Stimulated activated CD8-positive, alpha-beta memory T cell treated with anti-CD3 and anti-CD28 coated beads, Interleukin-2, amount 100 ng/mL, for 48 hours (primary cell): ENCODE measurements around the gene CDC42SE2.

Source experiments
- DNase-seq, 2 donors: peaks; one replicate each; pipeline ENCODE4 v3.0.0-alpha.2; 2020; ENCODE audit warnings: low read depth in 2 of 2

Gene CDC42SE2, protein sequence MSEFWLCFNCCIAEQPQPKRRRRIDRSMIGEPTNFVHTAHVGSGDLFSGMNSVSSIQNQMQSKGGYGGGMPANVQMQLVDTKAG

DNA sequence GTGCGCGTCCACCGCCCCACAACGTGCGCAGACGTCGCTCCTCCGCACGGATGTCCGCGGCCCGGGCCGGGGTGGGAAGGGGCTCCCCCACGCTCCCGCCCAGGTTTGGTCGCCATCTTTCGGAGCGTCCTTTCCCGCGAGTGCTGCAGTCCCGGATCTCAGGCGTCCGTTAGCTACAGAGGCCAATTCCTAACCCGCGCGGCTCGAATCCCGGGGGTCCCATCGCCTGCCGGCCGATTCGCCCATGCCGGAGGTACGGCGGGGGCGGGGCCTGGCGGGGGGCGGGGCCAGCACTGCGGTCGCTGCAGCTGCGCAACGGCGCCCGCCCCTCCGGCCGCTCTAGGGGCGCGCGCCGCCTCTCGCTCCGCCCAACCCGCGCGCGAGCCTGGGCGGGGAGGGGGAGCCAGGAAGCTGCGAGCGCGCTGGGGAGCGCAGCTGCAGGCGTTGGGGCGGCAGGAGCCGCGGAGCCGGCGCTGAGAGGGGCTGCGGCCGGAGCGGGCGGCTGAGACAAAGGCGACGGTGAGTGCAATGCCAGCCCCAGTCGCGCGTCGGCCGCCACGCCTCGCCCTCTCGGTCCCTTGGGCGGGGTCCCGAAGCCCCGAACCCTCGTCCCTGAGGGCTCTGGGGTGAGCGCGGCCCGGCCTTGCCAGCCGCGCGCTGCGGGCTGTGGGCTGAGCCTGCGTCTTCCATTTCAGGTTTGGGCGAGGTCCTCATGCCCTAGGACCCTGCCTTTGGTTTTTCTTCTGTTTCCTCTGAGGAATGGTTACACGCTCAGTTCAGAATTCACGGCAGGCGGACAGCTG, at the start of gene CDC42SE2:
Gene CDC42SE2 (plus strand): TSS at position 406 of the 803 bp plus-strand sequence. CDS start 95,441 bp downstream, outside the sequence.
- peak; percentile 73 to 83 for DNase-seq

DNA sequence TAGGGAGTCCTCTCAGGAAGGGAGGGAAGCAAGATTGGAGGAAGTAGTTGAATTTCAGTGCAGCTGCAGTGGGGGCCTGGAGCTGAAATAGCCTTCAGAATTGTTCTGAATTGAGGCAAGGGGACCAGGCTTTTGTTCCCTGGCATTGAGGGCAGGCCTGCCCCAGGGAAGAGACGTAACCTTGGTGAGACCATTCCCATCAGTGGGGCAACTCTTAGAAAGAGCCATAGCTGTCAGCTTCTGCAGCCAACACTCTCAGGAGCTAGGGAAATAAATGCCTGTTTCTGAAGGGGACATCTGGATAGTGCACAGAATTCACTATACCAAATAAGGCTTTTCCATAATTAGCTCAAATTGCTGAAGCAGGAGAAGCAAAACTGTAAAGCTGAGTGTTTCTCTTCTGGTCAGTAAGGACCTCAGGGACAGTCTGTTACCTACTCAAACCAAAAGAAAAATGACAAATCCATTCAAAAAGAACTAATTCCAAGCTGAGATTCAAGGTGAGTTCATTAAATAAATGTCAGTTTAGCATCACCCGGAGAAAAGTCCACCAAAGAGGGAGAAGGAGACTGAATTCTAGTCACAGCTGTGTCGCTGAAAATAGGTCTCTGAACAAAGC, 49.1 kb upstream of the CDC42SE2 start:
- DNase-seq, result no peak

DNA sequence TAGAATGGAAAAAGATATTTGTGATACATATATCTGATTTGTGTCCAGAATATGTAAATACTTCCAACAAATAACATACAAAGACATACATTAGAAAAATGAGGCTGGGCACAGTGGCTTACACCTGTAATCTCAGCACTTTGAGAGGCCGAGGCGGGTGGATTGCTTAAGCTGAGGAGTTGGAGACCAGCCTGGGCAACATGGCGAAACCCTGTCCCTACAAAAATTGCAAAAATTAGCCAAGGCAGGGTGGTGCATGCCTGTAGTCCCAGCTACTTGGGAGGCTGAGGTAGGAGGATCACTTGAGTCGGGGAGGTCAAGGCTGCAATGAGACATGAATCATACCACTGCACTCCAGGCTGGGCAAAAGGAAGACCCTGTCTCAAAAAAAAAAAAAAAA, 46.1 kb upstream of the CDC42SE2 start:
- no peak for DNase-seq

DNA sequence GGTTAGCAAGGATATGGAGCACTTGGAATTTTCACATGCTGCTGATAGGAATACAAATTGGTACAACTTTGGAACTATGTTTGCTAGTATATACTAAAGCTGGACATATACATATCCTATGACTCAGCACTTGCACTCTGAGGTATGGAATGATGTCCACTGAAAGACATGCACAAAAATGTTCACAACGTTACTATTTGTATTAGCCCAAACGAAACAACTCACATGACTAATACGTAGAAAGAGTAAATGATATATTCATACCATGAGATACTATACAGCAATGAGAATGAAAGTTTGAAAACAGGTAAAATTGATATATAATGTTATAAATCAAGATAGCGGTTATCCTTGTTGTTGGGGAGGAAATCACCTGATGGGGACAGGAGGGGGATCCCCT, 45.5 kb upstream of the CDC42SE2 start:
- DNase-seq, result no peak

DNA sequence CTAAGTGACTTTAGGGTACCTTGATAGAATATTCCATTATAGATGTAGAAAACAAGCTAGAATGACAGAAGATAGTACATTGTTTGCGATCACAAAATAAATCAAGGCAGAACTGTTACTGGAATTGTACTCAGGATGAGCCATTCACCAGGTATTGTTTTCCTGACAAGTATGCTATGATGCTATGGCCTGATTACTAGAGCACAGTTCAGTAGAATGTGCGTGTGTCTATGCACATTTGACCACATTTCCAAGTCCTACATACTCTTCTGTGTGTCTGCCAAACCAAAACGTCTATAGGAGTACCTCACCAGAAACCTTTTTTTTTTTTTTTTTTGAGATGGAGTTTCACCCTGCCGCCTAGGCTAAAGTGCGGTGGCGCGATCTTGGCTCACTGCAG, 43.3 kb upstream of the CDC42SE2 start:
- no peak for DNase-seq

DNA sequence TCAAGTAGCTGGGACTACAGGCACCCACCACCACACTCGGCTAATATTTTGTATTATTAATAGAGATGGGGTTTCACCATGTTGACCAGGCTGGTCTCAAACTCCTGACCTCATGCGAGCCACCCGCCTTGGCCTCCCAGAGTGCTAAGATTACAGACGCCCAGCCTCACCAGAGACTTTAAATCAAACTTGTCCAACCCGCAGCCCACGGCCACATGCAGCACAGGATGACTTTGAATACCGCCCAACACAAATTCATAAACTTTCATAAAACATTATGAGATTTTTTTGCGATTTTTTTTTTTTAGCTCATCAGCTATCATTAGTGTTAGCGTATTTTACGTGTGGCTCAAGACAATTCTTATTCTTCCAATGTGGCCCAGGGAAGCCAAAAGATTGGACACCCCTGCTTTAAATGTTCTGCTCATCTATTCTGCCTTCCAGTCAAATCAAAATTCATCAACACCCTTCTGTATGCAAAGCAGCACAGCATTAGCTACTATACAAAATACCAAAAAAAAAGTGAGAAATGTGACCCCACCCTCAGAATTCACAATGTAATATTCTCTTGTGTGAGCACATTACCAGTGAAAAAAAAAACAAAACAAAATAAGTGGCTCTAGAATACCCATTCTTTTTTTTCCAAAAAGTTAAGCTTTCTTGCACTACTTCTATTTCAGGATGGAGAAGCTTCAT, 42.7 kb upstream of the CDC42SE2 start:
- DNase-seq, result no peak

DNA sequence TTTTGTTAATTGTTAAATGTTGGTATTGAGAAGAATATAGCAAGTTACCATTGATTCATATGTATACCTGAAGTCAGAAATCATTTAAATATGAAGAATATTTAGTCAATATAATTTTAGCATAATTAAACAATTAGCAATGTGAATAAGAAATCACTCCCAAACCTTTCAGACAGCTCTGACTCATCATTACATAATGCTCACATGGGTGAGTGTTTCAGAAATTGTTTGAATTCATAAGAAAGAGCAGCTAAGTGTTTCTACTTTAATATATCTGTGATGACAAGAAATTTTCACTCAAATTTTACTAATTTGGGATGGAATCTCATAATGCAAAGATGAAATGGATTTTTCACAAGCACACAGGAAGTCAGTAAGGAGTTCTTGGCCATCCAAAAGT, 42.0 kb upstream of the CDC42SE2 start:
- DNase-seq, result no peak

DNA sequence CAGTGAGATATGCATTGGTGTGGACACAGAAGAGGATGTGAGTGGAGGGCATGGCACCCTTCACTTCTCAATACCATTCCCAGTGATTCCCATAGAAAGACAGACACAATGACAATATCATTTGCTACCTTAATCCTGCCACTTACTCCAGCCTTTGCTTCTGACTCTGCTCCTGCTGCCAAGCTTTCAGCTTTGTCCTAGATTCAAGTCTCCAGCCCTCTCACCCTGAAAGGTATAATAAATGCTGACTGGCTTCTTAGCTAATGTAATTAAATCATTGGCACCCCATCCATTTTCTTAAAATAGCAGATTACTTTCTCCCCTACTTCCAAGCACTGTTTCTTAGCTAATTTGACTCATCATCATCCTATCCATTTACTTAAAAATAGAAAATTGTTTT, 41.1 kb upstream of the CDC42SE2 start:
- no peak for DNase-seq

DNA sequence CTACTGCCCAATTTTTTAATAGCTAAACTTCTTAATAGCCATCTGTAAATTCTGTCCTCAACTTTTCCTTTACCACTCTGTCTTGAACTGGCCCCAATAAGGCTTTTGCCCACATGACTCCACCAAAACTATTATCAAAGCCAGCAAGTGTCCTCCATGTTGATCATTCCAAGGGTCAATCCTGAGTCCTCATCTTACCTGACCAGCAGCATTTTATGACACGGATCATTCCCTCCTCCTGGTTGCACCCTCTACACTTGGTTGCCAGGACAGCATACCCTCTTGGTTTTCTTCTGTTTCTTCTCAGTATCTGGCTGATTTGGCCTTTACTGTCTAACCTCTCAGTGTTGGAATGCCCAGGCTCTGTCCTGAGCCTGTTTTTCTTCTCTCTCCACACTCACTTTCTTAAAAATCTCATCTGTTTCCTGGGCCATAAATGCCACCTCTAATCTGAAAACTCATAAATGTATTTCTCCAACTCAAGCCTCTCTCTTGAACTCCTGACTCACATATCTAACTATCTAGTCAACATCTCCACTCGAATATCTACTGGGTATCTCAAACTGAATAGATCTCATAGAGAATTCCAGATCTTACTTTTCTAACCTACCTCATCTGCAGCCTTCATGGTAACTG, 40.0 kb upstream of the CDC42SE2 start:
- DNase-seq, result no peak

DNA sequence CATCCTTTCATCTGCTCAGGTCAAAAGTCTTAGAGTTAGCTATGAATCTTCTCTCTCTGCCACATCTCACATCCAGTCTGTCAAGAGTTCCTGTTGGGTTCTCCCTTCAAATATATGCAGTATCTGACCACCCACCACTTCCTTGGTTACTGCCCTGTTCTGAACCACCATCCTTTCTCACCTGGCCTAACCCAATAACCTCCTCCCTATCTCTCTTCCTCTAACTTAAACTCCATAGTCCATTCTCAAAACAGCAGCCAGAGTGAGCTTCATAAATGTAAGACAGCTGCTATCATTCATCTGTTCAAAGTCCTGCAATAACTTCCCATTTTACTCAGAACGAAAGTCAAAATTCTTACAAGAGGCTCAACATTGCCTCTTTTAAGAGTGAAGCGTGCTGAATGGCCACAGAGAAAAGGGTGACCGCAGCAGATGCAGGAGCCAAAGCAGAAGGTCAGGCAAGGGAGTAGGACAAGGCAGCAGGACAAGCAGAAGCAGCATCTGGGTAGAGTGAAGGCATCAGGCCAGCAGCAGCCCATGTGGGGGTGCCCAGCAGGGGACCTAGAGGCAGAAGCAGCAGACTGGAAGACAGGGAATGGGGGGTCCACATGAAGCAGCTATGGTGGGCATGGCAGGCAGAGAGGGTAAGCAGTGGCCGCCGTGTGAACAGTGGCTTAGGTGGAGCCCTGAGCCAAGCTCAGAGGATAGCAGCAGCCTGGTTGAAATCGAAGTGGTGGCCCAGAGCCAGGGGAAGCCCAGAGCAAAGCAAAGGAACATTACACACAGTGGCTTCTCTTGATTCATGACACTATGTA, 39.3 kb upstream of the CDC42SE2 start:
- no peak for DNase-seq

DNA sequence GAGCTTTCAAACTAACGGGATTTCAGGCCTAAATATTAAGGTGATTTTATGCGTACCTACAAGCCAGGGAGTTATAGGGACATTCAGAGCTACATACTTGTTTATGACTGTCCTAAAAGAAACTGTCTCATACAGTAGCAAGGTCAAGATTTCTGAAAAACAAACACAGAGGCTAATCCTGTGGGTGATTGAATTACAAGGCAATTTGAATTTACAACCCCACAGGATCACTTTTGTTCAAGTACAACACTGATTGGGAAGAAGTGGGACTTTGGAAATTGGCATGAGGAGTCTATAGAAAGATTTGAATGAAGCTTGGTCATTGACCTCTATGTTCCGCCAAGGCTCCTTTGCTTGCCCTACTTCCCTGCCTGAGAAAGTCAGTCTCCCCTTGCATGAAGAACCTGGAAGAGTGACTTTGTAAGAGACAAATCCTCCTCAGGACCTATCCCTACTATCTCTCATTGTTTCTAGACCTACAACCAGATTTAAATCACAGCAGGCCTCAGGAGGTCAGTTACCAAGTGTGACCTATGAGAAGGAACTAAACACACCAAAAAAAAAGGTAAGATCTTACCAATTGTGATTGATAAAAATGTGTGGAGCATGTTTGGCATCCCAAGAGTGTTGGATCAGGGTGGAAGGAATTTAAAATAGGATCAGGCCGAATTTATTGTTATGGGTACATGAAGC, 38.4 kb upstream of the CDC42SE2 start:
- DNase-seq, result no peak

DNA sequence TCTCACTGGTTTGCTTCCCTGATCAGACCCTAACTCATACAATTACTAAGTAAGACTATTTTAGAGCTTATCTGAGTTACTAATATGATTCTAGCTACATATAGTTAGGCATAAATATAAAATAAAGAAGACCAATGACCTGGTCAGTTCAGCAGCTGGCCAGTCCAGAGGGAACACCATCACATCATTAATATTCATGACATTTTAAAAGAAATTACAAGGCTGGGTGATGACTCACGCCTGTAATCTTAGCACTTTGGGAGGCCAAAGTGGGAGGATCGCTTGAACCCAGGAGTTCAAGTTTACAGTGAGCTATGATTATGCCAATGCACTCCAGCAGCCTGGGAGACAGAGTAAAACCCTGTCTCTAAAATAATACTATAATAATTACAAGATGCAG, 37.0 kb upstream of the CDC42SE2 start:
- no peak for DNase-seq

DNA sequence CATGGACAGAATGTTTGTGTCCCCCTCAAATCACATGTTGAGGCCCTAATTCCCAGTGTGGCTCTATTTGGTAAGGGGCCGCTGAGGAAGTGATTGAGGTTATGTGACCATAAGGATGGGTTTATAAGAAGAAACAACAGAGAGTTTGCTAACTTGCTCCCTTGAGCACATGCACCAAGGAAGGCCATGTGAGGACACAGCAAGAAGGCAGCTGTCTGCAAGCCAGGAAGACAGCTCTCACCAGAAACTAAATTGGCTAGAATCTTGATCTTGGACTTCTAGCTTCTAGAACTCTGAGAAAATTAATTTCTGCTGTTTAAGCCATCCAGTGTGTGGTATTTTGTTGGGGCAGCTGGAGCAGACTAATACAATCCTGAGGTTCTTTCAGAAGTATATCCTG, 35.2 kb upstream of the CDC42SE2 start:
- no peak for DNase-seq

DNA sequence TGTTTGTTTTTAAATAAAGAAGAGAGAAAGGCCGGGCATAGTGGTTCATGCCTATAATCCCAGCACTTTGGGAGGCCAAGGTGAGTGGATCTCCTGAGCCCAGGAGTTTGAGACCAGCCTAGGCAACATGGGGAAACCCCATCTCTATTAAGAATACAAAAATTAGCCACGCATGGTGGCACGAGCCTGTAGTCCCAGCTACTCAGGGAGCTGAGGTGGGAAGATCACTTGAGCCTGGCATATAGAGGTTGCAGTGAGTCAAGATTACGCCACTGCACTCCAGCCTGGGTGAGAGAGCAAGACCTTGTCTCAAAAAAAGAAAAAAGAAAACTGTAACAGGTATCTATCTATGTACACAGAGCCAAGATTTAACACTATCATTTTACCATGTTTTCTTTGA, 34.2 kb upstream of the CDC42SE2 start:
- DNase-seq, result no peak

DNA sequence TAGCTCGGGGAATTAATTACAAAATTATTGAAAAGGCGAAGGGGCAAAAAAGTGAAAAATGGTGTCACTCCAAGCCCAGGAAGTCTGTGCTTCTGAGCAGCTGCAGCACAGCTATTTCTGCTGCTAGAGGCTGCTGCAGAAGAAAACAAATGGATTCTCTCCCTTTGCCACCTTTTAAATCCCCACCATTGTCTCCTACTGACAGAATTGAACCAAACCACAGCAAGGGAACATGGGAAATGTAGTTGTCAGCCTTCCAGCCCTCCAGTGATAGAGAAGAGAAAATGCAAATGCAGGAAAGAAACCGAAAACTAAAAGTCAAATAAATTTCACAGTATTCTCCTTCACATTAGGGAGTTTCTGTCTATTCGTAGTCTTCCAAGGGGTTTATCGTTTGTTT, 33.4 kb upstream of the CDC42SE2 start:
- no peak for DNase-seq

DNA sequence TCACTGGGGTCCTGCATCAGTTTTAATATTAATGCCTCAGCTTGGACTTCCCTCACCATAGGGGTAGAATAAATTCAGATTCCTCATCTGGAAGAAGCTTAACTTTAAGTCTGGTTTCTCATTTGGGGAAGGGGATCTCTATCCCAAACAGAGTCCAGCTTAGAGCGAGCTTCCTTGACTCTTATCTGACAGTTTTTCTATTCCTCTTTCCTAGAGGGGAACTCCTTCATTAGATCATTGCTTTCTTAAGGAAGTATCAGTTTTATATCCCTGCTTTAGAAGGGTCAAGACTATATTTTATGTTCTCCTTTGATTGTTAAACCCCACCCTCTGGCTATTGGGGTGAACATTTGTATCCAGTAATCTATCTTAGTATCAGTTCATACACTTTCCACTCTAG, 24.2 kb upstream of the CDC42SE2 start:
- DNase-seq, result no peak

DNA sequence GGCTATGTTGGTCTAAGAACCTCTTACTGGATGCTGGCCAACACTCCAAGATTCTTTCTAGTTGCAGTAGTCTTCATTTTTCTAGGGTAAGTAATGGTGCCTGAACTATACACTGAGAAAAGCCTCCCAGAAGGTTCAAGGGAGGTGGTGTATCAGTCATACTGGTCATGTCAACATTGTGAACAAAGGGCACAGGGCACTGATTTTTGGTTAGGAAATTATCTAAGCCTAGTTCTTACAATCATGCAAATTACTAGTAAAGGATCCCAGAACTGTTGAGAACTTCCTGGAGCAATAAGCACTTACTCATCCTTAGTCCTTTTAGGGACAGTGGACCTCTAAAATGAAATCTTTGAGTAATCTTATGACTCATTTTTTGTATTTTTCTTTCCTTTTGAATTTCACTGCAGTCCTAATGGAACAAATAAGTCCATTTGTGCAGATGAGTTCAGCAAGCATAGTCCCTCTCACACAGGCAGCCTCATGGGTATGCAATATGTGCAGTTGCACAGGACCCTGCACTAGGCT, 21.1 kb upstream of the CDC42SE2 start:
- DNase-seq, result no peak

DNA sequence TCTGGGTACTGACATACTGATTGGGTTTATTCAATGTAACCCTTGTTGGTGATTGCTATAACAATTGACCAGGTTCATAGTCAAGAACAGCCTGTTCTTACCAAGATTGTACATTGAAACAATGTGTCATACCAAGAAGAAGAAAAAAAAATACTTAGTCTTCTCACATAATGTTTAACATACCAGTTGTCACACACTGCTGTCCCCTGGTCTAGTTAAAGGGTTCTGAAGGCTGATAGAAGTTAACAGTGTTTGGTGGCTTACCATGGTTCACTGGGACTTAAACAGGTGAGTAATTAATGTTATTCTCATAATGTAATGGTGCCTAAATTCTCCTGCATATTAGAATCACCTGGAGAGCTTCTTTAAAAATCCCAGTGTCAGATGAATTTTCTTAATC, 18.5 kb upstream of the CDC42SE2 start:
- no peak for DNase-seq

DNA sequence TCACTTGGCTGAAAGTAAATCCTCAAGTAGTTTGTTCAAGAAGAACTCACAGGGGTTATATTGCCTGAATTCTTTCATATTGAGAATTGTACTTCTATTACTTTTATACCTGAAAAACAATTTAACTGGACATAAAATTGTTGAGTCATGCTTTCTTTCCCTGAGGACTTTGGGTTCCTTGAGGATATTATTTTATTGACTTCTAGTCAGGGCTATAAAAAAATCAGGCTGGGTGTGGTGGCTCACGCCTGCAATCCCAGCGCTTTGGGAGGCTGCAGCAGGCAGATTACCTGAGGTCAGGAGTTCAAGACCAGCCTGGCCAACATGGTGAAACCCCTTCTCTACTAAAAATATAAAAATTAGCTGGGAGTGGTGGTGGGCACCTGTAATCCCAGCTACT, 17.9 kb upstream of the CDC42SE2 start:
- DNase-seq, result no peak

DNA sequence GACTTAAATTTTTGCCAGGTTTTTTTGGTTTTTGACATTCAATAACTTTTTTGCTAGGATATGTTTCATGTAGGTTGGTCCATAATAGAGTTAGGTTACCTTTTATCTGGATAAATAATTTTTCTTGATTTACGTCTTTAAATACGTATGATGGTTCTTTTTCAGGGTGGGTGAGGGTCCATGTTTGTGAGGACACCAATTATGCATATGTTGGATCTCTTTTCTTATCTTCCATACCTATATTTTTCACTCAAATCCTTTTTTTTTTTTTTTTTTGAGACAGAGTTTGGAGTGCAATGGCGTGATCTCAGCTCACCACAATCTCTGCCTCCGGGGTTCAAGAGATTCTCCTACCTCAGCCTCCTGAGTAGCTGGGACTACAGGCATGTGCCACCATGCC, 17.3 kb upstream of the CDC42SE2 start:
- no peak for DNase-seq
